ENCODE data around the gene ST8SIA2. TPM values are rescaled to one million over a fixed set of nuclear protein-coding genes. Genes with fewer than 3 reads are reported as not detected.

The ST8SIA2 gene
- total RNA-seq, 4 donors from 2014 or later: not detected

DNA sequence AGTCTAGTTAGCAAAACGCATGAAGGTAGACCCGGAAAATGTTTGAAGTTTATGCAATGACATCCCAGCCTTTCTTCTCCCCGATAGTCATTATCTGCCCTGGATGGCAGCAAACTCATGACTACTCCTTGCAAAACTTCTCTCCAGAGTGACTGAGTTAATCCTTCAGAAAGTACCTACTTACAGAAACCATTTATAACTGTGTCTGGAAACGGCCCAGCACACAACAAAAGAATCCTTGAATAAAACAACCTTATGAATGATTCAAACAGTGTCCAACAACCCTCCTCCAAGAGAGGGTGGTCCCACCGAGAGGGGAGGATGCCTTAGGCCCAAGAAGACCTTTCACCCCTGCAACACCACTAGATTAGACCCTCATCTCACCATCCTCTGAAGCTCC lies 14.2 kb downstream of the ST8SIA2 start:
- no peaks in the 10 kb centered on the region for H3K27me3 ChIP-seq
- TF ChIP-seq POLR2A (IDR thresholded peaks at IDR 0.05) (no peak), CTCF (IDR thresholded peaks at IDR 0.05) (no peak)
- H3K4me3 ChIP-seq: no peak overlapping the region
- H3K4me1 ChIP-seq: no peaks in the 10 kb centered on the region
- no peaks in the 10 kb centered on the region for H3K9me3 ChIP-seq
- no peak for DNase-seq
- H3K27ac ChIP-seq: no peak overlapping the region
- H3K36me3 ChIP-seq: no peaks in the 10 kb centered on the region

GRCh38 chr15:92409006-92409405 lies 15.3 kb downstream of the ST8SIA2 start:
- Histone ChIP-seq H3K27me3 (no peaks in the 10 kb centered on the region), H3K27ac (no peak overlapping the region), H3K4me3 (no peak overlapping the region), H3K36me3 (no peaks in the 10 kb centered on the region), H3K9me3 (no peaks in the 10 kb centered on the region), H3K4me1 (no peaks in the 10 kb centered on the region)
- no peak for DNase-seq
- TF ChIP-seq POLR2A (IDR thresholded peaks at IDR 0.05) (no peak), CTCF (IDR thresholded peaks at IDR 0.05) (no peak)

DNA sequence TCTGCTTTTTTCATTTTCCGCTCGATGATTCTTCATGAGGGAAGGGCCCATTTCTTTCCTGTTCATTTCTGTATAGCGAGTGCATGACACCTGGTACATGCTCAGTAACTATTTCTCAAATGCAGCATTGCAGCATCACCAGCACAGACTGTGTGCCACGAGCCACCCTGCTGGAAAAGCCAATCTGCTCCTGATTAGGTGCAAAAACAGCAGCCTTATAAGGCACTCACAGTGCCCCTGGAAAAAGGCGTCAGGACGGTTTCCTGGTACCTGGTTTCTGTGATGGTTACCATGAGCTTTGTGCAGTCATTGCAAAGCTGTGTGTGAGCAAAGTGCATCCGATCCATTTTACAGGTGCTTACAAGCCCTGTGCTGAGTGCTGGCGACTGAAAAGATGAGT lies 15.8 kb downstream of the ST8SIA2 start:
- Histone ChIP-seq H3K4me1 (no peaks in the 10 kb centered on the region), H3K4me3 (no peak overlapping the region), H3K27me3 (no peaks in the 10 kb centered on the region), H3K36me3 (no peaks in the 10 kb centered on the region), H3K9me3 (no peaks in the 10 kb centered on the region), H3K27ac (no peak overlapping the region)
- TF ChIP-seq POLR2A (IDR thresholded peaks at IDR 0.05): no peak
- no peak for TF ChIP-seq CTCF (IDR thresholded peaks at IDR 0.05)
- DNase-seq: no peak

- H3K36me3 ChIP-seq: no peaks in the 10 kb centered on the region
- no peaks in the 10 kb centered on the region for H3K27me3 ChIP-seq
- no peak for DNase-seq
- H3K4me1 ChIP-seq: no peaks in the 10 kb centered on the region
- no peak overlapping the region for H3K27ac ChIP-seq
- no peak overlapping the region for H3K4me3 ChIP-seq
- no peak for TF ChIP-seq POLR2A (IDR thresholded peaks at IDR 0.05)
- TF ChIP-seq CTCF (IDR thresholded peaks at IDR 0.05): no peak
- no peaks in the 10 kb centered on the region for H3K9me3 ChIP-seq
Observed at GRCh38 chr15:92410537-92410936, 16.9 kb downstream of the ST8SIA2 start.

DNA sequence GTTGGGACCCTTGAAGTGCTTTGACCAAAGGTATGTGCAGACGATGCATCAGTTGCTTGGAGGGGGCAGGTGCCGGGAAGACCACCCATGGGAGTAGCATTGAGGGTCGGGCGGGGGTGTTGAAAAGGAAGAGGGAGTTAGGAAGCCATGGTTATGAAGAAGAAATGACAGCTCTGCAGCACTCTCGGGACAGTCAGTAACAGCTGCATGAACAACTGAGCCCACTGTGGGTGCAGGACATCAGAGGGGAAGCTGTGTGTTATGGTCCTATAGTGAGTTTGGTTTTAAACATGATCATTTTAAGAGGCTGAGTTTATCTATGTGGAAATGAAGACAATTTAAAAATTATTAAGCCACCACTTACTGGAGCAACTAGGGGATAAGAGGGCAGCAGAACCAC lies 17.6 kb downstream of the ST8SIA2 start:
- H3K27me3 ChIP-seq: no peaks in the 10 kb centered on the region
- no peaks in the 10 kb centered on the region for H3K36me3 ChIP-seq
- no peaks in the 10 kb centered on the region for H3K9me3 ChIP-seq
- no peak for DNase-seq
- no peaks in the 10 kb centered on the region for H3K4me1 ChIP-seq
- H3K4me3 ChIP-seq: no peak overlapping the region
- H3K27ac ChIP-seq: no peak overlapping the region
- TF ChIP-seq CTCF (IDR thresholded peaks at IDR 0.05) (no peak), POLR2A (IDR thresholded peaks at IDR 0.05) (no peak)

- no peak for TF ChIP-seq POLR2A (IDR thresholded peaks at IDR 0.05)
- no peak for TF ChIP-seq CTCF (IDR thresholded peaks at IDR 0.05)
- H3K36me3 ChIP-seq: no peaks in the 10 kb centered on the region
Observed at GRCh38 chr15:92413510-92413909, 19.8 kb downstream of the ST8SIA2 start.

More at GRCh38 chr15:92413510-92413909, 19.8 kb downstream of the ST8SIA2 start:
- DNase-seq: no peak
- H3K4me3 ChIP-seq: no peak overlapping the region
- H3K9me3 ChIP-seq: no peaks in the 10 kb centered on the region
- no peaks in the 10 kb centered on the region for H3K27me3 ChIP-seq
- no peak overlapping the region for H3K27ac ChIP-seq
- H3K4me1 ChIP-seq: no peaks in the 10 kb centered on the region

Measured in Peyer's patch (tissue), 4 donors.